Thyroid gland (tissue), 4 donors: ENCODE data around the gene HOTAIR.

Experiments used
- POLR2A ChIP-seq, 2 donors: fragments of 450-650 bp; IDR thresholded peaks; one replicate each; pipeline ENCODE4 v1.6.1; 2017; ENCODE audit warnings: antibody characterized with exemption in 2 of 2, mild to moderate bottlenecking in 2 of 2, moderate library complexity in 1 of 2
- TF ChIP-seq, protein P1 (sequence below), 6 experiments: fragments of 200-600 bp in 3 of 6; fragments of 450-650 bp in 3 of 6; sonication (generic) in 3 of 6; IDR thresholded peaks; one replicate each; pipeline ENCODE4 v1.5.1; 2016 to 2019; ENCODE audit warnings: antibody characterized with exemption in 6 of 6, mild to moderate bottlenecking in 2 of 6, inconsistent platforms in 1 of 6, moderate library complexity in 1 of 6

DNA sequence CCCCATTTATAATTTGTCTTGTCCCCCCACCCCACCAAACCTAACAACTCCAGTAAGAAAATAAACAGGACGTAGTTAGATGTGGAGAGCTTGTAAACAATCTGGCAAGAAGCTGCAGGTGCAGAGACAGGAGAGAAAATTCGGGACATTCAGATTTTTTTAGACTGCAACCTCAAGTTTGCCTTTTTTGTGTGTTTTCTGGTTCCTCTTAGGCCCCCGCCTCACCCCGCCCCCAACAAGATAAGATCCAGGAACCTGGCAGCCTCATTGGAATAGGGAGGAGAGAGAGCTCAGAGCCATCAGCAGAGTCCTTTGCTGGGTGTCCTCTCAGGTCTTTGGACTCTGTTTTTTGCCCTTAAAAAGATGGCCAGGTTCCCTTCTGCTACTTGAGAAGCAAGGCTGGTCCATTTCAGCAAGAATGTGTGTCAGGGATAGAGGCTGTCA lies 13.1 kb upstream of the HOTAIR start:
- TF ChIP-seq, protein P1, sequence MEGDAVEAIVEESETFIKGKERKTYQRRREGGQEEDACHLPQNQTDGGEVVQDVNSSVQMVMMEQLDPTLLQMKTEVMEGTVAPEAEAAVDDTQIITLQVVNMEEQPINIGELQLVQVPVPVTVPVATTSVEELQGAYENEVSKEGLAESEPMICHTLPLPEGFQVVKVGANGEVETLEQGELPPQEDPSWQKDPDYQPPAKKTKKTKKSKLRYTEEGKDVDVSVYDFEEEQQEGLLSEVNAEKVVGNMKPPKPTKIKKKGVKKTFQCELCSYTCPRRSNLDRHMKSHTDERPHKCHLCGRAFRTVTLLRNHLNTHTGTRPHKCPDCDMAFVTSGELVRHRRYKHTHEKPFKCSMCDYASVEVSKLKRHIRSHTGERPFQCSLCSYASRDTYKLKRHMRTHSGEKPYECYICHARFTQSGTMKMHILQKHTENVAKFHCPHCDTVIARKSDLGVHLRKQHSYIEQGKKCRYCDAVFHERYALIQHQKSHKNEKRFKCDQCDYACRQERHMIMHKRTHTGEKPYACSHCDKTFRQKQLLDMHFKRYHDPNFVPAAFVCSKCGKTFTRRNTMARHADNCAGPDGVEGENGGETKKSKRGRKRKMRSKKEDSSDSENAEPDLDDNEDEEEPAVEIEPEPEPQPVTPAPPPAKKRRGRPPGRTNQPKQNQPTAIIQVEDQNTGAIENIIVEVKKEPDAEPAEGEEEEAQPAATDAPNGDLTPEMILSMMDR (IDR thresholded peaks at IDR 0.05) = no peak
- no peak for TF ChIP-seq POLR2A (IDR thresholded peaks at IDR 0.05)
